K562 (cell line): ENCODE results near the gene CSK. TPM values are rescaled to one million over a fixed set of nuclear protein-coding genes. Genes with fewer than 3 reads are reported as not detected.

Experiments used
- ATAC-seq: fragments of 200-7000 bp; cut with Tn5 transposase; 3 replicates; pipeline ENCODE4 v1.9.1; 2020; ENCODE audit warnings: moderate library complexity
- BruUV-seq: library from RNA; stranded (reverse); fragments of 400-500 nt; replicated peaks from 2 replicates; lab custom pipeline; 2021; lab: Mats Ljungman, UMichigan
- CTCF ChIA-PET: fragments of 300-600 bp; formaldehyde crosslinking; extraction: SDS; loops from one replicate; lab custom pipeline; 2021; ENCODE audit warnings: low intra/inter-chr PET ratio; lab: Yijun Ruan, JAX
- POLR2A ChIA-PET: fragments of 300-600, 350-650 bp; sonication (Branson Sonifier 250); formaldehyde crosslinking; extraction: SDS; loops from one replicate; lab custom pipeline; 2021; ENCODE audit warnings: antibody characterized with exemption, inconsistent platforms; lab: Yijun Ruan, JAX
- DNase-seq, 4 experiments: peaks; one replicate each; pipeline versions ENCODE4 v3.0.0 to v3.0.0-alpha.2; 2011 to 2018; ENCODE audit warnings: low spot score in 3 of 4, mixed read lengths in 3 of 4; ENCODE audit errors: extremely low read depth in 1 of 4
- FAIRE-seq: peaks from 2 replicates; lab custom pipeline; 2011; peaks lifted over from hg19 to GRCh38; lab: Jason Lieb, UNC
- H2AFZ ChIP-seq: 2 replicates; pipeline ENCODE4 v1.6.0; 2011; ENCODE audit warnings: low read depth, low read length, control low read depth, inconsistent platforms
- H3K27ac ChIP-seq: fragments of 200-600 bp; 3 replicates; pipeline ENCODE4 v1.8.0; 2011; ENCODE audit warnings: low read depth, mild to moderate bottlenecking, control low read depth, inconsistent platforms, low read length, moderate library complexity, mixed read lengths; ENCODE audit errors: extremely low read depth
- H3K27me3 ChIP-seq, 2 experiments: fragments of 300-600 bp in 1 of 2; 2 replicates in 1 of 2; 3 replicates in 1 of 2; pipeline versions ENCODE4 v1.6.0 to v1.8.0; 2011; ENCODE audit warnings: inconsistent platforms in 2 of 2, low read length in 2 of 2, mild to moderate bottlenecking in 1 of 2, mixed read lengths in 1 of 2, moderate library complexity in 1 of 2; ENCODE audit not compliant: control insufficient read depth in 2 of 2, insufficient read depth in 2 of 2
- H3K36me3 ChIP-seq: fragments of 300-600 bp; 3 replicates; pipeline ENCODE4 v1.8.0; 2011; ENCODE audit warnings: mild to moderate bottlenecking, low read length, inconsistent platforms; ENCODE audit not compliant: control insufficient read depth, insufficient read depth
- H3K4me1 ChIP-seq, 2 experiments: fragments of 200-600 bp in 1 of 2; replicated peaks in 1 of 2; 2 replicates in 1 of 2; 3 replicates in 1 of 2; pipeline versions ENCODE4 v1.5.1 to v1.8.0; 2011; ENCODE audit warnings: inconsistent platforms in 2 of 2, low read length in 2 of 2, mild to moderate bottlenecking in 1 of 2, mixed read lengths in 1 of 2, moderate library complexity in 1 of 2; ENCODE audit not compliant: control insufficient read depth in 2 of 2, insufficient read depth in 2 of 2
- H3K4me2 ChIP-seq: 2 replicates; pipeline ENCODE4 v1.6.1; 2011; ENCODE audit warnings: low read length, control low read depth, inconsistent platforms, mixed read lengths; ENCODE audit not compliant: insufficient read depth
- H3K4me3 ChIP-seq: fragments of 200-600 bp; sonication (generic), shearing (Covaris generic); 2 replicates; pipeline ENCODE4 v1.5.1; 2016; ENCODE audit warnings: control low read depth, inconsistent platforms
- H3K79me2 ChIP-seq: fragments of 200-600 bp; 3 replicates; pipeline ENCODE4 v1.8.0; 2011; ENCODE audit warnings: low read length, inconsistent platforms; ENCODE audit not compliant: control insufficient read depth, insufficient read depth
- H3K9ac ChIP-seq, 2 experiments: 2 replicates each; pipeline versions ENCODE4 v1.6.0 to v1.6.1; 2011; ENCODE audit warnings: low read depth in 2 of 2, low read length in 2 of 2, control low read depth in 1 of 2, inconsistent platforms in 1 of 2, mild to moderate bottlenecking in 1 of 2, mixed read lengths in 1 of 2; ENCODE audit not compliant: insufficient read depth in 1 of 2
- H3K9me1 ChIP-seq: one replicate; pipeline ENCODE4 v1.6.0; 2011; ENCODE audit warnings: inconsistent platforms, mild to moderate bottlenecking, low read length, moderate library complexity; ENCODE audit not compliant: control insufficient read depth, insufficient read depth
- H3K9me3 ChIP-seq: replicated peaks from 2 replicates; pipeline ENCODE4 v1.5.1; 2011; ENCODE audit warnings: low read depth, low read length, inconsistent platforms; ENCODE audit not compliant: control insufficient read depth, insufficient read depth
- H4K20me1 ChIP-seq: replicated peaks from 2 replicates; pipeline ENCODE4 v1.6.1; 2011; ENCODE audit warnings: low read length, inconsistent platforms, mixed read lengths; ENCODE audit not compliant: control insufficient read depth, insufficient read depth
- ASH1L ChIP-seq: fragments of 450-650 bp; IDR thresholded peaks from 2 replicates; pipeline ENCODE4 v1.6.1; 2018; ENCODE audit warnings: borderline replicate concordance, mild to moderate bottlenecking, low read depth; ENCODE audit not compliant: partially characterized antibody
- ATF3 ChIP-seq, 2 experiments: fragments of 450-650 bp in 1 of 2; sonication (generic) in 1 of 2; formaldehyde crosslinking in 1 of 2; IDR thresholded peaks in 1 of 2; conservative IDR thresholded peaks in 1 of 2; 2 replicates each; pipeline versions ENCODE4 v1.6.1 to v1.8.1; 2016 to 2023; ENCODE audit warnings: mild to moderate bottlenecking in 2 of 2, moderate library complexity in 2 of 2, inconsistent platforms in 1 of 2, missing genetic modification reagents in 1 of 2
- CEBPB ChIP-seq: fragments of 450-650 bp; IDR thresholded peaks from 2 replicates; pipeline ENCODE4 v1.6.1; 2016; ENCODE audit warnings: missing genetic modification characterization, missing compliant biosample characterization
- CEBPG ChIP-seq, 3 experiments: fragments of 200-800 bp in 1 of 3; sonication (Bioruptor generic) in 1 of 3; sonication (generic) in 1 of 3; formaldehyde crosslinking in 1 of 3; IDR thresholded peaks in 2 of 3; conservative IDR thresholded peaks in 1 of 3; 2 replicates each; pipeline versions ENCODE4 v1.6.1 to v1.8.0; 2016 to 2022; ENCODE audit warnings: missing compliant biosample characterization in 2 of 3, missing genetic modification characterization in 2 of 3, mild to moderate bottlenecking in 1 of 3, missing genetic modification reagents in 1 of 3
- COPS2 ChIP-seq: fragments of 450-650 bp; conservative IDR thresholded peaks from 2 replicates; pipeline ENCODE4 v1.6.1; 2016; ENCODE audit warnings: mild to moderate bottlenecking, moderate library complexity
- POLR2G ChIP-seq: fragments of 200-400 bp; formaldehyde crosslinking; IDR thresholded peaks from 2 replicates; pipeline ENCODE4 v1.6.1; 2017; ENCODE audit warnings: low read depth, mild to moderate bottlenecking, antibody characterized with exemption, low read length, moderate library complexity
- RBFOX2 ChIP-seq: fragments of 200-400 bp; formaldehyde crosslinking; IDR thresholded peaks from 2 replicates; pipeline ENCODE4 v1.6.1; 2017; ENCODE audit warnings: low read depth, mild to moderate bottlenecking, low read length, moderate library complexity
- TRIM24 ChIP-seq, 2 experiments: fragments of 450-650 bp; IDR thresholded peaks; 2 replicates each; pipeline ENCODE4 v1.6.1; 2016
- ZFPM2 ChIP-seq: fragments of 250-450 bp; sonication (Bioruptor Pico); IDR thresholded peaks from 2 replicates; pipeline ENCODE4 v1.5.1; 2022; ENCODE audit warnings: mild to moderate bottlenecking
- WGBS: fragments of 100-300 bp; shearing (Covaris generic); methylation state at CpG from one replicate; pipeline ENCODE4 v1.1.6; 2016; ENCODE audit warnings: low coverage, mixed read lengths; ENCODE audit not compliant: insufficient coverage; ENCODE audit errors: missing lambda C conversion rate; 5-methylcytosine and 5-hydroxymethylcytosine counted together
- in situ Hi-C: fragments of 300-500 bp; cut with MboI; formaldehyde crosslinking; loops from 4 replicates; pipeline ENCODE4 v1.15.0; 2018; ENCODE audit warnings: inconsistent platforms, mixed read lengths
- intact Hi-C: fragments of 100-400 bp; cut with micrococcal nuclease; formaldehyde crosslinking; loops from 2 replicates; pipeline ENCODE4 v1.14.2; 2022
- polyA plus RNA-seq, 8 experiments: library from polyadenylated mRNA; depleted of rRNA in 4 of 8; stranded (reverse) in 5 of 8; unstranded in 3 of 8; fragments of >200 nt; fragmentation: Nextera tagmentation in 2 of 8; fragmentation: Illumina TruSeq in 1 of 8; extraction: Ambion mirVana in 2 of 8; extraction: Trizol in 1 of 8; gene quantifications; 2 replicates each; pipeline versions ENCODE4 v1.2.1 to v1.2.3, GENCODE V29; 2011 to 2014; ENCODE audit warnings: inconsistent platforms in 1 of 8, missing spikeins in 1 of 8
- total RNA-seq, 7 experiments: library from RNA; depleted of rRNA in 6 of 7; stranded (reverse); fragments of >200 nt in 6 of 7; fragmentation: Illumina TruSeq in 2 of 7; extraction: Trizol in 2 of 7; gene quantifications; 2 replicates each; pipeline versions ENCODE4 v1.2.1 to v1.2.3, GENCODE V29; 2011 to 2021; ENCODE audit warnings: low replicate concordance in 1 of 7

The CSK gene
- total and polyA plus RNA-seq, 9 of the 15 experiments (the other 6 are each of a cell fraction or from before 2014, with no cell fraction given), result 1.5 to 112 (median 22.5) TPM

DNA sequence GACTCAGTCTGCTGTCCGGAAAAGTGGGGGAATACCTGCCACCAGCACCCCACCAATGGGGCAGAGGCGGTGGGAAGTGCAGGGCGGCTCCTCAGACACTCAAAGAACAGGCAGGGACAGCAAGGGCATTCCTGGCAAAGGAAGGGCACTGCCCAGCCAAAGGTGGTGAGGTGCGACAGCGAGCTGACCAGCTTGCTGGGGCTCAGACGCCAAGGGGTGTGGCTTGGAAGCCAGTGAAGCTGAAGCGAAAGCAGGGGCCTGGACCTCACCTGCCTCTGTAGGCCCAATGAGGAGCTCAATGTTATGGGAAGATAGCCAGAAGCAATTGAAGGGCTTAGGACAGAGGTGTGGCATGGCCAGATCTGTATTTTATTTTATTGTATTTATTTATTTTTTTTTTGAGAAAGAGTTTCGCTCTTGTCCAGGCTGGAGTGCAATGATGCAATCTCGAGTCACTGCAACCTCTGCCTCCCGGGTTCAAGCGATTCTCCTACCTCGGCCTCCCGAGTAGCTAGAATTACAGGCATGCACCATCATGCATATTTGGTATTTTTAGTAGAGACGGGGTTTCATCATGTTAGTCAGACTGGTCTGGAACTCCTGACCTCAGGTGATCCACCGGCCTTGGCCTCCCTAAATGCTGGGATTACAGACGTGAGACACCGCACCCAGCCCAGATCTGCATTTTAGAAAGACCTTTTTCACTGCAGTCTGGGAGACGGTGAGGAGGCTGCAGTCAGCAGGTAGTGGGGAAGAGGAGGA lies 26.4 kb downstream of the CSK start:
- WGBS, result 27% methylated on average over 18 of the region's 18 CpGs
- in situ Hi-C loops (no loop called here), intact Hi-C loops (no loop called here)
- no peak for FAIRE-seq
- Histone ChIP-seq H3K27me3 (peaks cover 0 to 19% of the 10 kb centered on the region in 2 experiments; a peak in 2 of 5 replicates), H3K9ac (peak overlapping the region in 1 of 2 experiments; percentile 71; a peak in 1 of 4 replicates), H3K4me1 (peaks cover 0 to 7% of the 10 kb centered on the region in 2 experiments; a peak in 2 of 5 replicates), H3K27ac (no peak overlapping the region; the same call in 2 of the 3 replicates), H3K9me1 (no peaks in the 10 kb centered on the region), H4K20me1 (no peaks in the 10 kb centered on the region; the same call in 1 of the 2 replicates), H3K79me2 (no peaks in the 10 kb centered on the region), H3K9me3 (no peaks in the 10 kb centered on the region), H3K4me2 (no peak overlapping the region), H2AFZ (no peak overlapping the region)
- ChIA-PET CTCF (no interaction called here), POLR2A (interaction anchor here (0.6 kb wide), 1 partner anchor 18 kb away, joined by 3 read pairs; no protein-coding TSS in a partner anchor)
- TF ChIP-seq ATF3 (IDR thresholded peaks at IDR 0.05) (peak; percentile 79), ATF3 (CRISPR knock-in tag; conservative IDR thresholded peaks at IDR 0.05) (no peak), ZFPM2 (CRISPR knock-in tag) (no peak), CEBPG (CRISPR knock-in tag; IDR thresholded peaks at IDR 0.05) (peak; percentile 77), CEBPG (tag; conservative IDR thresholded peaks at IDR 0.05 in 1 of 2, IDR thresholded peaks at IDR 0.05 in 1 of 2) (peak; percentile 62 to 84), TRIM24 (IDR thresholded peaks at IDR 0.05) (peak; percentile 38 to 51; a peak in 2 of 4 replicates), COPS2 (no peak), ASH1L (no peak), CEBPB (tag) (0 out of 2 replicates have a peak, but pooled peaks have one; percentile 22), RBFOX2 (0 out of 2 replicates have a peak, but pooled peaks have one; percentile 26), POLR2G (peak; percentile 27; the same call in 1 of the 2 replicates)
- TF ChIP-seq, all 486 proteins: peak for 6
- ATAC-seq (peak; percentile 60), DNase-seq (no peak)
- Histone ChIP-seq H3K4me3 (no peak overlapping the region), H3K36me3 (peaks cover 10% of the 10 kb centered on the region; the same call in 1 of the 3 replicates)
- BruUV-seq, result no TSS peak
